ENCODE data around the gene ZMIZ2. TPM values are rescaled to one million over a fixed set of nuclear protein-coding genes. Genes with fewer than 3 reads are reported as not detected.

ZMIZ2 gene
- total RNA-seq, 1 experiment from 2014 or later = 91.3 TPM

GRCh38 chr7:44811093-44811492 is 62.4 kb downstream of the ZMIZ2 start:
- H2AFZ ChIP-seq (ENCODE audit: low read depth, low read length, poor library complexity, severe bottlenecking) = no peak overlapping the region
- TF ChIP-seq EGR1 (IDR thresholded peaks at IDR 0.05; ENCODE audit: low read depth) = no peak
- TF ChIP-seq, protein P1, sequence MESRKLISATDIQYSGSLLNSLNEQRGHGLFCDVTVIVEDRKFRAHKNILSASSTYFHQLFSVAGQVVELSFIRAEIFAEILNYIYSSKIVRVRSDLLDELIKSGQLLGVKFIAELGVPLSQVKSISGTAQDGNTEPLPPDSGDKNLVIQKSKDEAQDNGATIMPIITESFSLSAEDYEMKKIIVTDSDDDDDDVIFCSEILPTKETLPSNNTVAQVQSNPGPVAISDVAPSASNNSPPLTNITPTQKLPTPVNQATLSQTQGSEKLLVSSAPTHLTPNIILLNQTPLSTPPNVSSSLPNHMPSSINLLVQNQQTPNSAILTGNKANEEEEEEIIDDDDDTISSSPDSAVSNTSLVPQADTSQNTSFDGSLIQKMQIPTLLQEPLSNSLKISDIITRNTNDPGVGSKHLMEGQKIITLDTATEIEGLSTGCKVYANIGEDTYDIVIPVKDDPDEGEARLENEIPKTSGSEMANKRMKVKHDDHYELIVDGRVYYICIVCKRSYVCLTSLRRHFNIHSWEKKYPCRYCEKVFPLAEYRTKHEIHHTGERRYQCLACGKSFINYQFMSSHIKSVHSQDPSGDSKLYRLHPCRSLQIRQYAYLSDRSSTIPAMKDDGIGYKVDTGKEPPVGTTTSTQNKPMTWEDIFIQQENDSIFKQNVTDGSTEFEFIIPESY (IDR thresholded peaks at IDR 0.05; ENCODE audit: extremely low read depth, insufficient replicate concordance, low read length) = no peak
- TF ChIP-seq, protein P2, sequence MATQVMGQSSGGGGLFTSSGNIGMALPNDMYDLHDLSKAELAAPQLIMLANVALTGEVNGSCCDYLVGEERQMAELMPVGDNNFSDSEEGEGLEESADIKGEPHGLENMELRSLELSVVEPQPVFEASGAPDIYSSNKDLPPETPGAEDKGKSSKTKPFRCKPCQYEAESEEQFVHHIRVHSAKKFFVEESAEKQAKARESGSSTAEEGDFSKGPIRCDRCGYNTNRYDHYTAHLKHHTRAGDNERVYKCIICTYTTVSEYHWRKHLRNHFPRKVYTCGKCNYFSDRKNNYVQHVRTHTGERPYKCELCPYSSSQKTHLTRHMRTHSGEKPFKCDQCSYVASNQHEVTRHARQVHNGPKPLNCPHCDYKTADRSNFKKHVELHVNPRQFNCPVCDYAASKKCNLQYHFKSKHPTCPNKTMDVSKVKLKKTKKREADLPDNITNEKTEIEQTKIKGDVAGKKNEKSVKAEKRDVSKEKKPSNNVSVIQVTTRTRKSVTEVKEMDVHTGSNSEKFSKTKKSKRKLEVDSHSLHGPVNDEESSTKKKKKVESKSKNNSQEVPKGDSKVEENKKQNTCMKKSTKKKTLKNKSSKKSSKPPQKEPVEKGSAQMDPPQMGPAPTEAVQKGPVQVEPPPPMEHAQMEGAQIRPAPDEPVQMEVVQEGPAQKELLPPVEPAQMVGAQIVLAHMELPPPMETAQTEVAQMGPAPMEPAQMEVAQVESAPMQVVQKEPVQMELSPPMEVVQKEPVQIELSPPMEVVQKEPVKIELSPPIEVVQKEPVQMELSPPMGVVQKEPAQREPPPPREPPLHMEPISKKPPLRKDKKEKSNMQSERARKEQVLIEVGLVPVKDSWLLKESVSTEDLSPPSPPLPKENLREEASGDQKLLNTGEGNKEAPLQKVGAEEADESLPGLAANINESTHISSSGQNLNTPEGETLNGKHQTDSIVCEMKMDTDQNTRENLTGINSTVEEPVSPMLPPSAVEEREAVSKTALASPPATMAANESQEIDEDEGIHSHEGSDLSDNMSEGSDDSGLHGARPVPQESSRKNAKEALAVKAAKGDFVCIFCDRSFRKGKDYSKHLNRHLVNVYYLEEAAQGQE (IDR thresholded peaks at IDR 0.05; ENCODE audit: low read depth) = no peak
- no peak for TF ChIP-seq TCF7L2 (IDR thresholded peaks at IDR 0.05; ENCODE audit: borderline replicate concordance, extremely low read depth, insufficient read depth, insufficient read length)
- 0 out of 2 replicates have a peak, but pooled peaks have one; percentile 15 for TF ChIP-seq JUND (IDR thresholded peaks at IDR 0.05)
- TF ChIP-seq POLR2AphosphoS5 (IDR thresholded peaks at IDR 0.05; ENCODE audit: low read depth, low read length) = no peak
- TF ChIP-seq SIN3A (IDR thresholded peaks at IDR 0.05; ENCODE audit: low read depth) = no peak
- no peaks in the 10 kb centered on the region for H3K27me3 ChIP-seq (ENCODE audit: insufficient read depth, low read length)
- intact Hi-C loops (cut with micrococcal nuclease) = no loop called here
- no peaks in the 10 kb centered on the region for H3K9me2 ChIP-seq (ENCODE audit: insufficient read depth)
- H3K4me2 ChIP-seq (ENCODE audit: low read length) = peak overlapping the region; percentile 53
- no peak overlapping the region for H3K4me3 ChIP-seq (replicated peaks in 1 of 2; ENCODE audit: low read depth in 1 of 2, low read length in 2 of 2)
- RAD21 ChIA-PET (ENCODE audit: low non-redundant PET in 1 of 2, low total read pairs in 2 of 2, uncharacterized antibody in 2 of 2, unreplicated experiment in 2 of 2) = interaction anchor here in 1 of 2 experiments (0.6 kb wide), 1 partner anchor 75 kb away, joined by 3 read pairs; no protein-coding TSS in a partner anchor
- H3K9ac ChIP-seq (ENCODE audit: low read length) = peak overlapping the region; percentile 26; the same call in 1 of the 2 replicates
- H3K79me2 ChIP-seq (ENCODE audit: insufficient read depth, low read length) = no peaks in the 10 kb centered on the region
- no peaks in the 10 kb centered on the region for H3K9me3 ChIP-seq (ENCODE audit: control insufficient read depth in 1 of 2, insufficient read depth in 1 of 2, low read depth in 1 of 2, low read length in 2 of 2)
- no peak for DNase-seq (ENCODE audit: low read depth, low spot score)
- H4K20me1 ChIP-seq (ENCODE audit: insufficient read depth) = no peaks in the 10 kb centered on the region
- ATAC-seq = peak; percentile 43; the same call in 1 of the 2 replicates
- peak overlapping the region; percentile 41; the same call in 1 of the 2 replicates for H3K27ac ChIP-seq (ENCODE audit: low read depth, low read length)
- H3K36me3 ChIP-seq (ENCODE audit: control insufficient read depth in 1 of 2, insufficient read depth in 2 of 2, low read length in 2 of 2) = no peaks in the 10 kb centered on the region
- CTCF ChIA-PET = interaction anchor here (1.4 kb wide), 1 partner anchor 325 kb away, joined by 3 read pairs; no protein-coding TSS in a partner anchor
- POLR2A ChIA-PET = no interaction called here
- no TSS peak for BruUV-seq (replicated peaks)
- H3K4me1 ChIP-seq (ENCODE audit: control insufficient read depth in 1 of 2, insufficient read depth in 2 of 2, low read length in 2 of 2) = peaks cover 12 to 15% of the 10 kb centered on the region in 2 experiments

Measured in HCT116 (cell line).